T-helper 9 cell (primary cell): Measurements from ENCODE around the gene SCYL1.

Experiments used
- DNase-seq: peaks from one replicate; pipeline ENCODE4 v3.0.0-alpha.2; 2020

Gene SCYL1

GRCh38 chr11:65537620-65538231, 12.8 kb downstream of the SCYL1 start:
- no peak for DNase-seq

- no peak for DNase-seq
Measured at GRCh38 chr11:65538232-65538914, 13.5 kb downstream of the SCYL1 start.

GRCh38 chr11:65538915-65539743, 14.2 kb downstream of the SCYL1 start:
- DNase-seq = no peak

- no peak for DNase-seq
Measured at GRCh38 chr11:65539744-65540289, 14.9 kb downstream of the SCYL1 start.

- peak; percentile 87 for DNase-seq
Measured at GRCh38 chr11:65540290-65541092, 15.6 kb downstream of the SCYL1 start.

GRCh38 chr11:65541093-65541982, 16.5 kb downstream of the SCYL1 start:
- DNase-seq = no peak

GRCh38 chr11:65542738-65543390, 18.0 kb downstream of the SCYL1 start:
- no peak for DNase-seq

- DNase-seq = no peak
Measured at GRCh38 chr11:65545853-65546216, 21.0 kb downstream of the SCYL1 start.

- peak; percentile 100 for DNase-seq
Measured at GRCh38 chr11:65546217-65546958, 21.5 kb downstream of the SCYL1 start.

- no peak for DNase-seq
Measured at GRCh38 chr11:65547446-65548125, 22.7 kb downstream of the SCYL1 start.

- no peak for DNase-seq
Measured at GRCh38 chr11:65548395-65548794, 23.5 kb downstream of the SCYL1 start.

- no peak for DNase-seq
Measured at GRCh38 chr11:65549096-65549495, 24.2 kb downstream of the SCYL1 start.

GRCh38 chr11:65551572-65552387, 26.9 kb downstream of the SCYL1 start:
- peak; percentile 52 for DNase-seq

- DNase-seq = no peak
Measured at GRCh38 chr11:65552388-65552951, 27.6 kb downstream of the SCYL1 start.

GRCh38 chr11:65553301-65554001, 28.6 kb downstream of the SCYL1 start:
- DNase-seq = peak; percentile 67

GRCh38 chr11:65554057-65554818, 29.4 kb downstream of the SCYL1 start:
- DNase-seq = no peak
